Pancreas (tissue), 10 donors: Measurements from ENCODE around the gene CFL2. TPM values are rescaled to one million over a fixed set of nuclear protein-coding genes. Genes with fewer than 3 reads are reported as not detected.
"Not testable (repeated sequence)": the region's sequence is repeated elsewhere in the genome, so short reads cannot be mapped to it uniquely, and the experiment has no call there.

Source experiments
- ATAC-seq, 4 donors: fragments of 200-7000 bp; cut with Tn5 transposase; one replicate each; pipeline versions ENCODE4 v1.8.0 to v1.9.1; 2020; ENCODE audit warnings: mild to moderate bottlenecking in 4 of 4, moderate library complexity in 4 of 4
- DNase-seq, 6 donors: peaks; one replicate each; pipeline ENCODE4 v3.0.0-alpha.2; 2020
- FAIRE-seq: peaks from 2 replicates; lab custom pipeline; 2012; peaks lifted over from hg19 to GRCh38; lab: Jason Lieb, UNC
- H3K27ac ChIP-seq, 4 donors: fragments of 200-600 bp; sonication (generic); 1 replicate in 3 of 4; 2 replicates in 1 of 4; pipeline versions ENCODE4 v1.5.0 to v1.8.0; 2020
- H3K27me3 ChIP-seq, 4 donors: fragments of 200-600 bp; one replicate each; pipeline ENCODE4 v1.8.0; 2021
- H3K36me3 ChIP-seq, 3 donors: fragments of 200-600 bp; sonication (generic) in 1 of 3; one replicate each; pipeline versions ENCODE4 v1.5.0 to v1.8.0; 2020 to 2021
- H3K4me1 ChIP-seq, 3 donors: fragments of 200-600 bp; one replicate each; pipeline ENCODE4 v1.8.0; 2021
- H3K4me3 ChIP-seq, 4 donors: fragments of 200-600 bp; sonication (generic) in 2 of 4; one replicate each; pipeline versions ENCODE4 v1.5.0 to v1.8.0; 2020 to 2021
- H3K9me3 ChIP-seq, 4 donors: fragments of 200-600 bp; one replicate each; pipeline ENCODE4 v1.8.0; 2021
- CTCF ChIP-seq, 4 donors: fragments of 200-600 bp; sonication (generic) in 3 of 4; IDR thresholded peaks; one replicate each; pipeline versions ENCODE4 v1.5.0 to v1.8.0; 2021; ENCODE audit warnings: antibody characterized with exemption in 4 of 4
- WGBS, 2 donors: extraction: QIAGEN DNeasy Blood & Tissue Kit; methylation state at CpG; one replicate each; pipeline ENCODE4 v1.1.7; 2013; 5-methylcytosine and 5-hydroxymethylcytosine counted together
- intact Hi-C, 3 donors: fragments of 100-400 bp; cut with DNase I; formaldehyde crosslinking; loops; one replicate each; pipeline versions ENCODE4 v1.11.1 to v1.14.2; 2022
- polyA plus RNA-seq, 2 donors: library from polyadenylated mRNA; stranded (reverse); fragments of 200-250 nt; gene quantifications; one replicate each; pipeline ENCODE4 v1.2.3, GENCODE V29; 2013
- total RNA-seq, 6 donors: library from RNA; stranded (reverse); fragmentation: NEBNext Ultra II Directional in 4 of 6; extraction: Animal tissue kit (Norgen Biotek cat#: 25700) in 4 of 6; gene quantifications; one replicate each; pipeline versions ENCODE4 v1.2.1 to v1.2.4, GENCODE V29; 2021 to 2023
- donor health status: healthy with polysubstance abuse.
- donor health status: DM: no; HTN: no; CAD: no; lungs with moderate emphysema.
- donor health status: DM: no; HTN: no; CAD: no.
- donor health status: control.
- donor health status: control.
- donor health status: Bipolar disorder and iron deficiency.
- donor health status: DM: yes; HTN: yes; CAD: no.
- donor health status: DM: no; HTN: no; CAD: no.
- donor health status: DM: no; HTN: no; CAD: no.
- donor health status: DM: yes; HTN: yes; CAD: no.

The CFL2 gene
- total and polyA plus RNA-seq, 8 donors = 5.1 to 12.7 (median 9.3) TPM

GRCh38 chr14:34707722-34708121 lies 6.7 kb downstream of the CFL2 start:
- intact Hi-C loops = no loop called here
- H3K27me3 ChIP-seq = no peaks in the 10 kb centered on the region
- 89 to 95% methylated on average over 3 of the region's 3 CpGs for WGBS, 2 donors
- H3K9me3 ChIP-seq = no peaks in the 10 kb centered on the region
- FAIRE-seq (no peak), ATAC-seq (no peak), DNase-seq (no peak)
- no peak overlapping the region for H3K27ac ChIP-seq
- H3K36me3 ChIP-seq = peaks cover 0 to 2% (median 0%) of the 10 kb centered on the region in 3 donors
- peaks cover 10 to 19% (median 11%) of the 10 kb centered on the region in 3 donors for H3K4me1 ChIP-seq
- no peak overlapping the region for H3K4me3 ChIP-seq
- TF ChIP-seq CTCF (IDR thresholded peaks at IDR 0.05) = no peak

GRCh38 chr14:34701808-34702207 lies 12.6 kb downstream of the CFL2 start:
- 87 to 89% methylated on average over 3 of the region's 3 CpGs for WGBS, 2 donors
- no peak overlapping the region for H3K4me3 ChIP-seq
- peaks cover 0 to 6% (median 0%) of the 10 kb centered on the region in 3 donors for H3K4me1 ChIP-seq
- no peaks in the 10 kb centered on the region for H3K9me3 ChIP-seq
- H3K27ac ChIP-seq = no peak overlapping the region
- no peaks in the 10 kb centered on the region for H3K36me3 ChIP-seq
- TF ChIP-seq CTCF (IDR thresholded peaks at IDR 0.05) = no peak
- H3K27me3 ChIP-seq = no peaks in the 10 kb centered on the region
- intact Hi-C loops = no loop called here
- no peak for ATAC-seq
- DNase-seq = no peak
- no peak for FAIRE-seq

DNA sequence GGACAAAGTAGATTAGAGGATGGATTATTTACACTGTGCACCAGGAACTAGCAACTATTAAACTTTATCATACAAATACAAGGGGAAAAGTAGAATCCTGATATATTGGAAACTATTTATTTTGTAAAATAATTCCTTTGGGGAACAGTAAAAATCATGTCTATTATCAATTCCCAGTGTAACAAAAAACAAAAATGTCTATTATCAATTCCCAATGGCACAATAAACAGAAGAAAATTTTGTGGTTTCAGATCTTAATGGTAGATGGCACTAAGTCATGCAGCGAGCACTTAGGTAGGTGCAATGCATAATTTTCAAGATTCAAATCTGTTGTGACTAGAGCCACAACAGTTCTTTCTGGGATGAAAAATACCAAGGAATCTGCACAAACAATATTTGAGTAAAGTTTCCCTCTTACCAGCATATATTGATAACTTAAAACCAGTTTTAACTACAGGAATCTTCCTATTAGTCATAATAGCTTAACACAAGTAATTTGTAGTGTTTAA lies 13.7 kb downstream of the CFL2 start:
- DNase-seq (no peak), FAIRE-seq (no peak), ATAC-seq (no peak)
- peaks cover 0 to 6% (median 0%) of the 10 kb centered on the region in 3 donors for H3K4me1 ChIP-seq
- no peak overlapping the region for H3K27ac ChIP-seq
- H3K27me3 ChIP-seq = no peaks in the 10 kb centered on the region
- intact Hi-C loops = no loop called here
- TF ChIP-seq CTCF (IDR thresholded peaks at IDR 0.05) = no peak
- no peaks in the 10 kb centered on the region for H3K9me3 ChIP-seq
- no peak overlapping the region for H3K4me3 ChIP-seq
- H3K36me3 ChIP-seq = no peaks in the 10 kb centered on the region
- WGBS, 2 donors = 95 to 97% methylated on average over 1 of the region's 1 CpG

DNA sequence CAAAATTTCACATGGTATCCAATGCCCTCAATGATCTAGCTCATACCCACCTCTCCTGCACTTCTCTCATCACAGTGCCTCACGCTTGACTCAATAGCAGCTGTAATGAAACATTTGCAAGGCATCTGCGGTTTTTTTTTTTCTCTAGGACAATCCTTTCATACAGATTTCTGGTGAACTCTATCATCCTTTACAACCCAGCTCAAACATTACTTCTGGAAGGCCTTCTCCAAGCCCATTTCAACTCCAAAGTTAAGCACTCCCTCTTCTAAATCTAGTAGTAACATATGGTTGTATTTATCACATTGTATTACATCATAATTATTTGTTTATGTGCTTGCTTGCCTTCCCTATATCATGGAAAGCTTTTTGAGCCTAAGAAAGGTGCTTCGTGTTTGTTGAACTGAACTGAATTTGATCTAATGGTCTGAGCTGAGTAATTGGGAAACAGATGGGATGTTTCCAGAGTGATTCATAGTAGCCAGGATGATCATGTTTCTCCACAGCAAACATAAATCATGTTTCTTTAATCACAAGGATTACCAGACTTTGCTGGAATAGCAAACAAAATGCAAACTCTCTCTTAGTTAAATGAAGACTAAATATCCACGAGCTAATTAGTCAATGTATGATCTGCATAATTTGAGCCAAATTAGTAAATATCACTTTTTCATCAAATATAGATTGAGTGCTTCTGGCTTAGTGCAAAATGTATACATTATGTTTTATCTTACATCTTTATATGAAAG lies 14.3 kb downstream of the CFL2 start:
- WGBS, 2 donors = 46 to 54% methylated on average over 4 of the region's 4 CpGs
- FAIRE-seq = peak; percentile 65
- peak in 3 of 4 donors; percentile 63 to 91 (median 76) for ATAC-seq

DNA sequence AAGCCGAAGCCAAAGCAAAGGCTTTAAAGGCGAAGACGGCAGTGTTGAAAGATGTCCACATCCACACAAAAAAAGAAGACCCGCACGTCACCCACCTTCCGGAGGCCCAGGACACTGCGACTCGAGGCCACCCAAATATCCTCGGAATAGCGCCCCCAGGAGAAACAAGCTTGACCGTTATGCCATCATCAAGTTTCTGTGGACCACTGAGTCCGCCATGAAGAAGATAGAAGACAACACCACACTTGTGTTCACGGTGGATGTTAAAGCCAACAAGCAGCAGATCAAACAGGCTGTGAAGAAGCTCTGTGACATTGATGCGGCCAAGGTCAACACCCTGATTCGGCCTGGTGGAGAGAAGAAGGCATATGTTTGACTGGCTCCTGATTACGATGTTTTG lies 20.2 kb downstream of the CFL2 start:
- WGBS, 2 donors = 90 to 93% methylated on average over 16 of the region's 16 CpGs
- H3K27ac ChIP-seq, H3K4me1 ChIP-seq, ATAC-seq, H3K27me3 ChIP-seq, H3K4me3 ChIP-seq, H3K36me3 ChIP-seq, FAIRE-seq, H3K9me3 ChIP-seq, intact Hi-C loops, DNase-seq: not testable (repeated sequence)

More for the DNA sequence above, 14.3 kb downstream of the CFL2 start:
- intact Hi-C loops = no loop called here
- no peaks in the 10 kb centered on the region for H3K27me3 ChIP-seq
- TF ChIP-seq CTCF (IDR thresholded peaks at IDR 0.05) = no peak
- no peak for DNase-seq
- H3K9me3 ChIP-seq = no peaks in the 10 kb centered on the region
- peaks cover 0 to 6% (median 0%) of the 10 kb centered on the region in 3 donors for H3K4me1 ChIP-seq
- no peaks in the 10 kb centered on the region for H3K36me3 ChIP-seq
- peak overlapping the region in 1 of 4 donors; percentile 12 for H3K27ac ChIP-seq
- H3K4me3 ChIP-seq = no peak overlapping the region
